ENCODE measurements around the gene POFUT2. TPM values are rescaled to one million over a fixed set of nuclear protein-coding genes. Genes with fewer than 3 reads are reported as not detected.

POFUT2 gene
- total RNA-seq, 1 experiment from 2014 or later = 28.2 TPM

- Histone ChIP-seq H3K36me3 (ENCODE audit: low read depth, low read length) (no peaks in the 10 kb centered on the region), H2AFZ (ENCODE audit: low read length) (no peak overlapping the region), H3K4me2 (ENCODE audit: low read length) (no peak overlapping the region), H3K9ac (ENCODE audit: low read length) (no peak overlapping the region), H3F3A (ENCODE audit: low read length, unreplicated experiment) (no peaks in the 10 kb centered on the region), H3K4me1 (ENCODE audit: insufficient read depth, low read length) (peaks cover 29% of the 10 kb centered on the region), H3K27me3 (ENCODE audit: low read length) (no peaks in the 10 kb centered on the region), H3K9me2 (replicated peaks; ENCODE audit: low read length) (no peaks in the 10 kb centered on the region), H3K27ac (ENCODE audit: low read length) (no peak overlapping the region), H3K4me3 (ENCODE audit: low read length) (no peak overlapping the region), H3K79me2 (ENCODE audit: low read length) (no peaks in the 10 kb centered on the region), H4K20me1 (ENCODE audit: low read length) (no peaks in the 10 kb centered on the region), H3K9me3 (ENCODE audit: low read length) (no peaks in the 10 kb centered on the region)
- no TSS peak for BruUV-seq (replicated peaks)
- ATAC-seq = peak; percentile 7; the same call in 1 of the 2 replicates
- no peak for TF ChIP-seq EZH2 (IDR thresholded peaks at IDR 0.05; ENCODE audit: low read length, unreplicated experiment)
- no peak for TF ChIP-seq CTCF (conservative IDR thresholded peaks at IDR 0.05; ENCODE audit: low read depth, low read length)
- TF ChIP-seq EZH2phosphoT487 (IDR thresholded peaks at IDR 0.05; ENCODE audit: borderline replicate concordance, low read length) = no peak
- CTCF ChIA-PET = interaction anchor here (0.6 to 1.9 kb wide), 2 partner anchors 66 to 86 kb away, joined by 3 to 5 read pairs; no protein-coding TSS in a partner anchor
- intact Hi-C loops (cut with micrococcal nuclease) = loop anchor here (5.0 kb wide), 1 partner anchor 84 kb away; no protein-coding TSS in a partner anchor
- DNase-seq = peak; percentile 23
- POLR2A ChIA-PET (ENCODE audit: unreplicated experiment) = interaction anchor here (0.6 kb wide), 2 partner anchors 23 to 61 kb away, joined by 3 to 4 read pairs; partner anchors contain the start of gene POFUT2
These were observed 61.0 kb downstream of the POFUT2 start for GRCh38 chr21:45226540-45227326.

GRCh38 chr21:45225741-45226327 lies 61.9 kb downstream of the POFUT2 start:
- Histone ChIP-seq H3K9me2 (replicated peaks; ENCODE audit: low read length) (no peaks in the 10 kb centered on the region), H4K20me1 (ENCODE audit: low read length) (no peaks in the 10 kb centered on the region), H3K9ac (ENCODE audit: low read length) (no peak overlapping the region), H3K36me3 (ENCODE audit: low read depth, low read length) (no peaks in the 10 kb centered on the region), H3K4me1 (ENCODE audit: insufficient read depth, low read length) (peaks cover 29% of the 10 kb centered on the region), H3K9me3 (ENCODE audit: low read length) (no peaks in the 10 kb centered on the region), H3K27me3 (ENCODE audit: low read length) (no peaks in the 10 kb centered on the region), H3K4me3 (ENCODE audit: low read length) (no peak overlapping the region), H3K79me2 (ENCODE audit: low read length) (no peaks in the 10 kb centered on the region), H3K4me2 (ENCODE audit: low read length) (no peak overlapping the region), H2AFZ (ENCODE audit: low read length) (no peak overlapping the region), H3F3A (ENCODE audit: low read length, unreplicated experiment) (no peaks in the 10 kb centered on the region), H3K27ac (ENCODE audit: low read length) (no peak overlapping the region)
- POLR2A ChIA-PET (ENCODE audit: unreplicated experiment) = no interaction called here
- no TSS peak for BruUV-seq (replicated peaks)
- ATAC-seq (no peak), DNase-seq (no peak)
- CTCF ChIA-PET = interaction anchor here (0.6 kb wide), 1 partner anchor 67 kb away, joined by 3 read pairs; no protein-coding TSS in a partner anchor
- intact Hi-C loops (cut with micrococcal nuclease) = loop anchor here (5.0 kb wide), 1 partner anchor 84 kb away; no protein-coding TSS in a partner anchor
- TF ChIP-seq EZH2 (IDR thresholded peaks at IDR 0.05; ENCODE audit: low read length, unreplicated experiment) (no peak), CTCF (conservative IDR thresholded peaks at IDR 0.05; ENCODE audit: low read depth, low read length) (no peak), EZH2phosphoT487 (IDR thresholded peaks at IDR 0.05; ENCODE audit: borderline replicate concordance, low read length) (no peak)

Data from PC-3 (cell line).